HepG2 (cell line): ENCODE results near the gene TTPAL. TPM values are rescaled to one million over a fixed set of nuclear protein-coding genes. Genes with fewer than 3 reads are reported as not detected.

Source experiments
- ADNP ChIP-seq: sonication (generic); formaldehyde crosslinking; IDR thresholded peaks from 2 replicates; pipeline ENCODE4 v1.4.0; 2020; ENCODE audit warnings: missing genetic modification reagents
- BORCS8-MEF2B ChIP-seq: sonication (generic); formaldehyde crosslinking; IDR thresholded peaks from 2 replicates; pipeline ENCODE4 v1.8.0; 2022; ENCODE audit warnings: mild to moderate bottlenecking, missing genetic modification reagents
- CCAR2 ChIP-seq: fragments of 200-400 bp; formaldehyde crosslinking; optimal IDR thresholded peaks from 2 replicates; pipeline ENCODE3; 2018; ENCODE audit warnings: low read depth, mild to moderate bottlenecking, low read length, moderate library complexity
- CHCHD3 ChIP-seq: sonication (generic); formaldehyde crosslinking; IDR thresholded peaks from 2 replicates; pipeline ENCODE4 v1.8.0; 2022; ENCODE audit warnings: mild to moderate bottlenecking, missing genetic modification reagents, moderate library complexity
- GATAD2A ChIP-seq: IDR thresholded peaks from 2 replicates; pipeline ENCODE4 v1.6.1; 2016
- KDM6A ChIP-seq: IDR thresholded peaks from 2 replicates; pipeline ENCODE4 v1.6.1; 2016; ENCODE audit warnings: low read depth
- PHF21A ChIP-seq: sonication (generic); formaldehyde crosslinking; IDR thresholded peaks from 2 replicates; pipeline ENCODE4 v1.5.0; 2020; ENCODE audit warnings: mild to moderate bottlenecking, missing genetic modification reagents
- POGZ ChIP-seq: sonication (generic); formaldehyde crosslinking; IDR thresholded peaks from 2 replicates; pipeline ENCODE4 v1.4.0; 2020; ENCODE audit warnings: mild to moderate bottlenecking, missing genetic modification reagents
- POLR2G ChIP-seq: fragments of 200-400 bp; formaldehyde crosslinking; IDR thresholded peaks from 2 replicates; pipeline ENCODE4 v1.6.1; 2018; ENCODE audit warnings: mild to moderate bottlenecking, low read depth, low read length, moderate library complexity
- SOX6 ChIP-seq, 2 experiments: fragments of 450-650 bp in 1 of 2; sonication (generic) in 1 of 2; formaldehyde crosslinking in 1 of 2; IDR thresholded peaks; 2 replicates each; pipeline versions ENCODE4 v1.4.0 to v1.6.1; 2017 to 2020; ENCODE audit warnings: antibody characterized with exemption in 1 of 2, mild to moderate bottlenecking in 1 of 2, missing genetic modification reagents in 1 of 2
- TMF1 ChIP-seq: sonication (generic); formaldehyde crosslinking; IDR thresholded peaks from 2 replicates; pipeline ENCODE4 v1.8.1; 2022; ENCODE audit warnings: low read depth, missing genetic modification reagents
- U2AF1 ChIP-seq: fragments of 200-400 bp; formaldehyde crosslinking; optimal IDR thresholded peaks from 2 replicates; pipeline ENCODE3; 2017; ENCODE audit warnings: mild to moderate bottlenecking, low read depth, low read length
- ZFP36 ChIP-seq: fragments of 150-350 bp; IDR thresholded peaks from 2 replicates; pipeline ENCODE4 v1.6.1; 2018; ENCODE audit warnings: borderline replicate concordance, low read length, low read depth; ENCODE audit not compliant: partially characterized antibody
- ZFX ChIP-seq: sonication (generic); formaldehyde crosslinking; IDR thresholded peaks from 2 replicates; pipeline ENCODE4 v1.4.0; 2020; ENCODE audit warnings: mild to moderate bottlenecking, low read depth, missing genetic modification reagents, moderate library complexity
- ZNF256 ChIP-seq: sonication (generic); formaldehyde crosslinking; conservative IDR thresholded peaks from 2 replicates; pipeline ENCODE4 v1.4.0; 2020; ENCODE audit warnings: missing genetic modification reagents
- ZNF333 ChIP-seq: sonication (generic); formaldehyde crosslinking; IDR thresholded peaks from 2 replicates; pipeline ENCODE4 v1.4.0; 2020; ENCODE audit warnings: mild to moderate bottlenecking, missing genetic modification reagents, borderline replicate concordance
- ZNF468 ChIP-seq: sonication (generic); formaldehyde crosslinking; IDR thresholded peaks from 2 replicates; pipeline ENCODE4 v1.8.0; 2022; ENCODE audit warnings: mild to moderate bottlenecking, moderate library complexity, missing genetic modification reagents
- ZNF569 ChIP-seq: sonication (generic); formaldehyde crosslinking; IDR thresholded peaks from 2 replicates; pipeline ENCODE4 v1.5.0; 2020; ENCODE audit warnings: mild to moderate bottlenecking, missing genetic modification reagents, moderate library complexity, borderline replicate concordance
- ZNF670 ChIP-seq: sonication (generic); formaldehyde crosslinking; IDR thresholded peaks from 2 replicates; pipeline ENCODE4 v1.8.0; 2022; ENCODE audit warnings: mild to moderate bottlenecking, missing genetic modification reagents, borderline replicate concordance
- polyA plus RNA-seq, 8 experiments: library from polyadenylated mRNA; depleted of rRNA in 3 of 8; stranded (reverse) in 7 of 8; unstranded in 1 of 8; fragments of >200 nt; fragmentation: Illumina TruSeq in 4 of 8; extraction: Trizol in 4 of 8; gene quantifications; 2 replicates each; pipeline versions ENCODE4 v1.2.1 to v1.2.3, GENCODE V29; 2011 to 2016; ENCODE audit warnings: low read depth in 4 of 8, missing spikeins in 1 of 8, mixed read lengths in 1 of 8; ENCODE audit not compliant: insufficient read depth in 1 of 8
- total RNA-seq, 5 experiments: library from RNA; depleted of rRNA; stranded (reverse); fragments of >200 nt; fragmentation: Illumina TruSeq; extraction: Trizol; gene quantifications; 2 replicates each; pipeline ENCODE4 v1.2.3, GENCODE V29; 2016; ENCODE audit warnings: low read depth in 1 of 5
- TF ChIP-seq, protein P1 (sequence below): sonication (generic); formaldehyde crosslinking; IDR thresholded peaks from 2 replicates; pipeline ENCODE4 v1.4.0; 2020; ENCODE audit warnings: missing genetic modification reagents, mild to moderate bottlenecking, borderline replicate concordance
- TF ChIP-seq, protein P2 (sequence below): sonication (generic); formaldehyde crosslinking; IDR thresholded peaks from 2 replicates; pipeline ENCODE4 v1.8.0; 2022; ENCODE audit warnings: mild to moderate bottlenecking, missing genetic modification reagents, moderate library complexity
- TF ChIP-seq, protein P3 (sequence below): sonication (generic); formaldehyde crosslinking; IDR thresholded peaks from 2 replicates; pipeline ENCODE4 v1.5.1; 2020; ENCODE audit warnings: mild to moderate bottlenecking, missing genetic modification reagents, borderline replicate concordance
- TF ChIP-seq, protein P4 (sequence below): sonication (generic); formaldehyde crosslinking; conservative IDR thresholded peaks from 2 replicates; pipeline ENCODE4 v1.4.0; 2020; ENCODE audit warnings: missing genetic modification reagents

Gene TTPAL
- total and polyA plus RNA-seq, 2 of the 13 experiments (the other 11 are each of a cell fraction or from before 2014, with no cell fraction given): 4.3 to 18.8 TPM

DNA sequence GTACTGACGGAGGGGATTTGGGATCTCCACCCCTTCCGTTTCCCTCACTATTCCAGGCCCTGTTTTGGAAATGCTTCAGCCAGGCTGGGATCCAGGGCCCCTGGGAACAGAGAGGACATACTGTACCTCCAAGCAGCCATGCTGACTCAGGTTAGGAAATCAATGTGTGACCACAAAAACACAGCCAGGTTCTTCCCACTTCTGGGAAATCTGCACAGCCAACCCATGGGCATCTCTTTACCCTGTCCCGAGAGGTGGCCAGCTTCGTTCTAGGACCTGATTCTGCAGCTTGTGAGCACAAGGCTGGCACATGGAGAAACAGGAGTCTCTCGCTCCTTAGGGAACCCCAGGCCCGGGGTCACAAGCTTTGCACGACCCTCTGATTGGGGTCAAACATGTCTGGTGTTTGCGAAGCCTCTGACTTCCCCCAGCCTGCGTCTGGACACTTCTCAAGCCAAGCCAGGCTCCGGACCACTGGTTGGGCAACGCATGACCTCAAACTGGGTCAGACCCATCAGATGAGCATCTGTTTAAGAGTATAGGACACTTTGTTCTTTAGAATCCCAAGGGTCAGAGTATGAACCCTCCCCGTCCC, 8.3 kb upstream of the TTPAL start (continued):
- TF ChIP-seq, protein P1, sequence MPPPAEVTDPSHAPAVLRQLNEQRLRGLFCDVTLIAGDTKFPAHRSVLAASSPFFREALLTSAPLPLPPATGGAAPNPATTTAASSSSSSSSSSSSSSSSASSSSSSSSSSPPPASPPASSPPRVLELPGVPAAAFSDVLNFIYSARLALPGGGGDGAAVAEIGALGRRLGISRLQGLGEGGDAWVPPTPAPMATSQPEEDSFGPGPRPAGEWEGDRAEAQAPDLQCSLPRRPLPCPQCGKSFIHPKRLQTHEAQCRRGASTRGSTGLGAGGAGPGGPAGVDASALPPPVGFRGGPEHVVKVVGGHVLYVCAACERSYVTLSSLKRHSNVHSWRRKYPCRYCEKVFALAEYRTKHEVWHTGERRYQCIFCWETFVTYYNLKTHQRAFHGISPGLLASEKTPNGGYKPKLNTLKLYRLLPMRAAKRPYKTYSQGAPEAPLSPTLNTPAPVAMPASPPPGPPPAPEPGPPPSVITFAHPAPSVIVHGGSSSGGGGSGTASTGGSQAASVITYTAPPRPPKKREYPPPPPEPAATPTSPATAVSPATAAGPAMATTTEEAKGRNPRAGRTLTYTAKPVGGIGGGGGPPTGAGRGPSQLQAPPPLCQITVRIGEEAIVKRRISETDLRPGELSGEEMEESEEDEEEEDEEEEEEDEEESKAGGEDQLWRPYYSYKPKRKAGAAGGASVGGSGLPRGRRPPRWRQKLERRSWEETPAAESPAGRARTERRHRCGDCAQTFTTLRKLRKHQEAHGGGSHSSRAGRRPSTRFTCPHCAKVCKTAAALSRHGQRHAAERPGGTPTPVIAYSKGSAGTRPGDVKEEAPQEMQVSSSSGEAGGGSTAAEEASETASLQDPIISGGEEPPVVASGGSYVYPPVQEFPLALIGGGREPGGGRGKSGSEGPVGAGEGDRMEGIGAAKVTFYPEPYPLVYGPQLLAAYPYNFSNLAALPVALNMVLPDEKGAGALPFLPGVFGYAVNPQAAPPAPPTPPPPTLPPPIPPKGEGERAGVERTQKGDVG (CRISPR knock-in tag): no peak
- no peak for TF ChIP-seq PHF21A (CRISPR knock-in tag)
- TF ChIP-seq, protein P2, sequence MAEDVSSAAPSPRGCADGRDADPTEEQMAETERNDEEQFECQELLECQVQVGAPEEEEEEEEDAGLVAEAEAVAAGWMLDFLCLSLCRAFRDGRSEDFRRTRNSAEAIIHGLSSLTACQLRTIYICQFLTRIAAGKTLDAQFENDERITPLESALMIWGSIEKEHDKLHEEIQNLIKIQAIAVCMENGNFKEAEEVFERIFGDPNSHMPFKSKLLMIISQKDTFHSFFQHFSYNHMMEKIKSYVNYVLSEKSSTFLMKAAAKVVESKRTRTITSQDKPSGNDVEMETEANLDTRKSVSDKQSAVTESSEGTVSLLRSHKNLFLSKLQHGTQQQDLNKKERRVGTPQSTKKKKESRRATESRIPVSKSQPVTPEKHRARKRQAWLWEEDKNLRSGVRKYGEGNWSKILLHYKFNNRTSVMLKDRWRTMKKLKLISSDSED (CRISPR knock-in tag): no peak
- TF ChIP-seq POGZ (CRISPR knock-in tag): no peak
- no peak for TF ChIP-seq ZNF333 (CRISPR knock-in tag)
- TF ChIP-seq U2AF1: no peak
- TF ChIP-seq BORCS8-MEF2B (CRISPR knock-in tag): peak; percentile 40; the same call in 1 of the 2 replicates
- no peak for TF ChIP-seq POLR2G
- no peak for TF ChIP-seq TMF1 (CRISPR knock-in tag)
- TF ChIP-seq ADNP (CRISPR knock-in tag): no peak
- TF ChIP-seq ZNF468 (CRISPR knock-in tag): no peak
- TF ChIP-seq ZFX (CRISPR knock-in tag): no peak
- no peak for TF ChIP-seq GATAD2A
- TF ChIP-seq CHCHD3 (CRISPR knock-in tag): no peak
- TF ChIP-seq, protein P3, sequence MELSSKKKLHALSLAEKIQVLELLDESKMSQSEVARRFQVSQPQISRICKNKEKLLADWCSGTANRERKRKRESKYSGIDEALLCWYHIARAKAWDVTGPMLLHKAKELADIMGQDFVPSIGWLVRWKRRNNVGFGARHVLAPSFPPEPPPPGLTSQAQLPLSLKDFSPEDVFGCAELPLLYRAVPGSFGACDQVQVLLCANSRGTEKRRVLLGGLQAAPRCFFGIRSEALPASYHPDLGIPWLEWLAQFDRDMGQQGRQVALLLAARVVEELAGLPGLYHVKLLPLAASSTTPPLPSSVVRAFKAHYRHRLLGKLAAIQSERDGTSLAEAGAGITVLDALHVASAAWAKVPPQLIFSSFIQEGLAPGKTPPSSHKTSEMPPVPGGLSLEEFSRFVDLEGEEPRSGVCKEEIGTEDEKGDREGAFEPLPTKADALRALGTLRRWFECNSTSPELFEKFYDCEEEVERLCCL (CRISPR knock-in tag): no peak
- TF ChIP-seq SOX6 (IDR thresholded peaks at IDR 0.05): no peak
- peak; percentile 50 for TF ChIP-seq SOX6 (CRISPR knock-in tag; IDR thresholded peaks at IDR 0.05)
- no peak for TF ChIP-seq KDM6A (CRISPR knock-in tag)
- no peak for TF ChIP-seq ZNF256 (CRISPR knock-in tag)
- no peak for TF ChIP-seq CCAR2
- no peak for TF ChIP-seq ZNF569 (CRISPR knock-in tag)
- TF ChIP-seq, protein P4, sequence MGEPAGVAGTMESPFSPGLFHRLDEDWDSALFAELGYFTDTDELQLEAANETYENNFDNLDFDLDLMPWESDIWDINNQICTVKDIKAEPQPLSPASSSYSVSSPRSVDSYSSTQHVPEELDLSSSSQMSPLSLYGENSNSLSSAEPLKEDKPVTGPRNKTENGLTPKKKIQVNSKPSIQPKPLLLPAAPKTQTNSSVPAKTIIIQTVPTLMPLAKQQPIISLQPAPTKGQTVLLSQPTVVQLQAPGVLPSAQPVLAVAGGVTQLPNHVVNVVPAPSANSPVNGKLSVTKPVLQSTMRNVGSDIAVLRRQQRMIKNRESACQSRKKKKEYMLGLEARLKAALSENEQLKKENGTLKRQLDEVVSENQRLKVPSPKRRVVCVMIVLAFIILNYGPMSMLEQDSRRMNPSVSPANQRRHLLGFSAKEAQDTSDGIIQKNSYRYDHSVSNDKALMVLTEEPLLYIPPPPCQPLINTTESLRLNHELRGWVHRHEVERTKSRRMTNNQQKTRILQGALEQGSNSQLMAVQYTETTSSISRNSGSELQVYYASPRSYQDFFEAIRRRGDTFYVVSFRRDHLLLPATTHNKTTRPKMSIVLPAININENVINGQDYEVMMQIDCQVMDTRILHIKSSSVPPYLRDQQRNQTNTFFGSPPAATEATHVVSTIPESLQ: no peak
- no peak for TF ChIP-seq ZFP36
- 0 out of 2 replicates have a peak, but pooled peaks have one; percentile 29 for TF ChIP-seq ZNF670 (CRISPR knock-in tag)
